H1 (cell line): ENCODE measurements around the gene ATF7IP2. TPM values are rescaled to one million over a fixed set of nuclear protein-coding genes. Genes with fewer than 3 reads are reported as not detected.

Source experiments
- CTCF ChIA-PET: fragments of 300-600 bp; sonication (Branson Sonifier 250); formaldehyde crosslinking; loops from one replicate; lab custom pipeline; 2021; ENCODE audit not compliant: partially characterized antibody; lab: Charles Lee
- POLR2A ChIA-PET: fragments of 300-600 bp; sonication (Branson Sonifier 250); formaldehyde crosslinking; loops from one replicate; lab custom pipeline; 2021; ENCODE audit warnings: inconsistent platforms; ENCODE audit not compliant: partially characterized antibody; lab: Charles Lee
- DNase-seq, 2 experiments: peaks; one replicate each; pipeline versions ENCODE4 v3.0.0 to v3.0.0-alpha.2; 2010 to 2022; ENCODE audit warnings: low spot score in 2 of 2, low read depth in 1 of 2, mixed read lengths in 1 of 2
- FAIRE-seq: peaks from 2 replicates; lab custom pipeline; 2011; peaks lifted over from hg19 to GRCh38; lab: Jason Lieb, UNC
- H2AFZ ChIP-seq: 2 replicates; pipeline ENCODE4 v1.8.1; 2012; ENCODE audit warnings: low read length, inconsistent platforms
- H2AK5ac ChIP-seq: 2 replicates; pipeline ENCODE4 v1.6.1; 2013; ENCODE audit warnings: low read depth, low read length
- H2BK120ac ChIP-seq: replicated peaks from 2 replicates; pipeline ENCODE3; 2013; ENCODE audit warnings: low read depth, low read length, inconsistent platforms
- H2BK12ac ChIP-seq: 2 replicates; pipeline ENCODE4 v1.6.1; 2013; ENCODE audit warnings: low read depth, low read length
- H2BK15ac ChIP-seq: 2 replicates; pipeline ENCODE4 v1.6.1; 2013; ENCODE audit warnings: low read length
- H2BK20ac ChIP-seq: 2 replicates; pipeline ENCODE4 v1.6.1; 2013; ENCODE audit warnings: low read length
- H2BK5ac ChIP-seq: 2 replicates; pipeline ENCODE4 v1.6.1; 2013; ENCODE audit warnings: low read depth, low read length
- H3K14ac ChIP-seq: 2 replicates; pipeline ENCODE4 v1.6.1; 2013; ENCODE audit warnings: inconsistent platforms; ENCODE audit not compliant: insufficient read length
- H3K18ac ChIP-seq: 2 replicates; pipeline ENCODE4 v1.6.1; 2013; ENCODE audit warnings: low read length; ENCODE audit errors: extremely low read depth
- H3K23ac ChIP-seq: 2 replicates; pipeline ENCODE4 v1.6.1; 2013; ENCODE audit warnings: inconsistent platforms; ENCODE audit not compliant: insufficient read length
- H3K23me2 ChIP-seq: 2 replicates; pipeline ENCODE4 v1.6.1; 2013; ENCODE audit warnings: low read depth, low read length
- H3K27ac ChIP-seq: 2 replicates; pipeline ENCODE4 v1.6.1; 2011; ENCODE audit warnings: low read depth, low read length, inconsistent platforms
- H3K27me3 ChIP-seq, 4 experiments: replicated peaks in 1 of 4; 1 replicate in 1 of 4; 2 replicates in 3 of 4; pipeline versions ENCODE4 v1.6.1 to v1.8.1; 2011 to 2013; ENCODE audit warnings: low read length in 3 of 4, mild to moderate bottlenecking in 3 of 4, inconsistent platforms in 2 of 4, mixed read lengths in 2 of 4, moderate library complexity in 1 of 4; ENCODE audit not compliant: control insufficient read depth in 3 of 4, insufficient read depth in 3 of 4; ENCODE audit errors: extremely low read depth in 1 of 4
- H3K36me3 ChIP-seq, 4 experiments: 2 replicates each; pipeline versions ENCODE4 v1.6.1 to v1.8.1; 2011 to 2013; ENCODE audit warnings: mild to moderate bottlenecking in 4 of 4, low read length in 3 of 4, moderate library complexity in 2 of 4, control low read depth in 1 of 4, inconsistent platforms in 1 of 4; ENCODE audit not compliant: insufficient read depth in 4 of 4, control insufficient read depth in 2 of 4
- H3K4ac ChIP-seq: replicated peaks from 2 replicates; pipeline ENCODE3; 2013; ENCODE audit warnings: low read length, low read depth, mixed read lengths, inconsistent platforms; ENCODE audit not compliant: insufficient read length
- H3K4me1 ChIP-seq, 4 experiments: replicated peaks in 1 of 4; 1 replicate in 1 of 4; 2 replicates in 3 of 4; pipeline versions ENCODE4 v1.6.1 to v1.8.1; 2011 to 2013; ENCODE audit warnings: low read length in 3 of 4, inconsistent platforms in 2 of 4, mixed read lengths in 1 of 4; ENCODE audit not compliant: insufficient read depth in 4 of 4, control insufficient read depth in 3 of 4
- H3K4me2 ChIP-seq, 2 experiments: 2 replicates each; pipeline versions ENCODE4 v1.6.1 to v1.8.1; 2011 to 2013; ENCODE audit warnings: low read depth in 2 of 2, low read length in 2 of 2, control low read depth in 1 of 2, inconsistent platforms in 1 of 2, mild to moderate bottlenecking in 1 of 2; ENCODE audit not compliant: insufficient read depth in 1 of 2
- H3K4me3 ChIP-seq, 4 experiments: fragments of 200-600, 300-600 bp in 1 of 4; sonication (generic), shearing (Covaris generic), sonication (Bioruptor Twin) in 1 of 4; 2 replicates each; pipeline versions ENCODE4 v1.5.1 to v1.8.1; 2011 to 2016; ENCODE audit warnings: low read length in 4 of 4, low read depth in 3 of 4, control low read depth in 2 of 4, inconsistent platforms in 2 of 4, mild to moderate bottlenecking in 2 of 4, mixed read lengths in 1 of 4, moderate library complexity in 1 of 4; ENCODE audit not compliant: insufficient read depth in 2 of 4; ENCODE audit errors: extremely low read depth in 1 of 4
- H3K56ac ChIP-seq: replicated peaks from 2 replicates; pipeline ENCODE3; 2013; ENCODE audit warnings: low read depth, mild to moderate bottlenecking, mixed read lengths, low read length, inconsistent platforms; ENCODE audit not compliant: insufficient read length
- H3K79me1 ChIP-seq: 2 replicates; pipeline ENCODE4 v1.6.1; 2013; ENCODE audit warnings: low read depth, low read length, control low read depth
- H3K79me2 ChIP-seq, 2 experiments: 2 replicates each; pipeline versions ENCODE4 v1.6.1 to v1.8.1; 2012 to 2013; ENCODE audit warnings: low read length in 2 of 2, mild to moderate bottlenecking in 2 of 2, inconsistent platforms in 1 of 2; ENCODE audit not compliant: insufficient read depth in 2 of 2, control insufficient read depth in 1 of 2
- H3K9ac ChIP-seq, 4 experiments: replicated peaks in 1 of 4; 1 replicate in 1 of 4; 2 replicates in 3 of 4; pipeline versions ENCODE4 v1.6.1 to v1.8.1; 2011 to 2013; ENCODE audit warnings: low read depth in 3 of 4, low read length in 3 of 4, control low read depth in 2 of 4, mild to moderate bottlenecking in 2 of 4, moderate library complexity in 2 of 4, inconsistent platforms in 1 of 4; ENCODE audit errors: extremely low read depth in 1 of 4
- H3K9me3 ChIP-seq, 2 experiments: 2 replicates each; pipeline versions ENCODE4 v1.6.1 to v1.8.1; 2012 to 2013; ENCODE audit warnings: mild to moderate bottlenecking in 2 of 2, moderate library complexity in 2 of 2, control low read depth in 1 of 2, inconsistent platforms in 1 of 2, low read depth in 1 of 2, low read length in 1 of 2, mixed read lengths in 1 of 2; ENCODE audit not compliant: insufficient read depth in 2 of 2
- H4K20me1 ChIP-seq, 2 experiments: replicated peaks in 1 of 2; 2 replicates each; pipeline versions ENCODE3 to v1.8.1; 2011 to 2013; ENCODE audit warnings: inconsistent platforms in 2 of 2, low read length in 2 of 2, mild to moderate bottlenecking in 1 of 2; ENCODE audit not compliant: insufficient read depth in 2 of 2, control insufficient read depth in 1 of 2
- H4K5ac ChIP-seq: 2 replicates; pipeline ENCODE4 v1.6.1; 2013; ENCODE audit warnings: low read length, low read depth, mixed read lengths, inconsistent platforms; ENCODE audit not compliant: insufficient read length
- H4K8ac ChIP-seq: 2 replicates; pipeline ENCODE4 v1.8.0; 2013; ENCODE audit warnings: mild to moderate bottlenecking, moderate library complexity, low read length, inconsistent platforms; ENCODE audit not compliant: insufficient read depth; ENCODE audit errors: extremely low read depth
- H4K91ac ChIP-seq: replicated peaks from 2 replicates; pipeline ENCODE3; 2013; ENCODE audit warnings: low read length, mixed read lengths, inconsistent platforms; ENCODE audit not compliant: insufficient read length
- CBX8 ChIP-seq: fragments of 300-800, 300-1000 bp; sonication (generic); IDR thresholded peaks from 2 replicates; pipeline ENCODE4 v1.7.1; 2016; ENCODE audit warnings: low read depth, low read length, borderline replicate concordance
- NANOG ChIP-seq: IDR thresholded peaks from 2 replicates; pipeline ENCODE4 v1.6.1; 2011; ENCODE audit warnings: low read length, low read depth, mild to moderate bottlenecking, inconsistent platforms; ENCODE audit not compliant: insufficient read depth, poor library complexity, severe bottlenecking
- POU5F1 ChIP-seq: IDR thresholded peaks from 2 replicates; pipeline ENCODE4 v1.6.1; 2011; ENCODE audit warnings: low read depth, mild to moderate bottlenecking, low read length, moderate library complexity
- TAF7 ChIP-seq: optimal IDR thresholded peaks from 2 replicates; pipeline ENCODE3; 2011; ENCODE audit warnings: low read depth, mild to moderate bottlenecking, inconsistent platforms, low read length, moderate library complexity, borderline replicate concordance
- TCF12 ChIP-seq: IDR thresholded peaks from 2 replicates; pipeline ENCODE4 v1.6.1; 2011; ENCODE audit warnings: low read depth, mild to moderate bottlenecking, low read length
- WGBS, 2 experiments: shearing (Covaris generic) in 1 of 2; methylation state at CpG; one replicate each; pipeline versions ENCODE4 v1.1.6 to v1.1.7; 2013 to 2015; ENCODE audit warnings: low lambda C conversion rate in 2 of 2, mixed read lengths in 2 of 2, inconsistent platforms in 1 of 2, low coverage in 1 of 2, missing lambda C conversion rate in 1 of 2; ENCODE audit not compliant: insufficient replicate concordance in 2 of 2, insufficient coverage in 1 of 2, insufficient read length in 1 of 2; ENCODE audit errors: extremely low coverage in 1 of 2, missing lambda C conversion rate in 1 of 2; 5-methylcytosine and 5-hydroxymethylcytosine counted together
- polyA plus RNA-seq, 7 experiments: library from polyadenylated mRNA; depleted of rRNA in 3 of 7; stranded (reverse) in 5 of 7; unstranded in 2 of 7; fragments of >200 nt in 5 of 7; fragments of 200-250 nt in 2 of 7; gene quantifications; 1 replicate in 5 of 7; 2 replicates in 1 of 7; 4 replicates in 1 of 7; pipeline versions ENCODE4 v1.2.1 to v1.2.3, GENCODE V29; 2011 to 2013; ENCODE audit warnings: missing spikeins in 2 of 7, mixed read lengths in 2 of 7
- total RNA-seq: library from RNA; stranded (reverse); fragmentation: NEBNext Ultra II Directional; extraction: Animal tissue kit (Norgen Biotek cat#: 25700); gene quantifications from 2 replicates; pipeline ENCODE4 v1.2.1, GENCODE V29; 2021

Gene ATF7IP2
- total and polyA plus RNA-seq, 2 of the 8 experiments (the other 6 are each of a cell fraction or from before 2014, with no cell fraction given), result 28.7 to 32.8 TPM

GRCh38 chr16:10447289-10447688 is 61.4 kb downstream of the ATF7IP2 start:
- WGBS, 2 experiments, result 98% methylated on average over 9 of the region's 9 CpGs; no CpG with 5 or more reads in 1 of the 2 experiments
- Histone ChIP-seq H4K20me1 (no peaks in the 10 kb centered on the region), H4K91ac (no peak overlapping the region), H3K23me2 (no peaks in the 10 kb centered on the region), H3K4me2 (no peak overlapping the region), H3K56ac (no peak overlapping the region), H2BK5ac (no peak overlapping the region), H3K4me1 (no peaks in the 10 kb centered on the region), H4K8ac (no peak overlapping the region), H2AK5ac (no peak overlapping the region), H2BK20ac (no peak overlapping the region), H2BK120ac (no peak overlapping the region), H2AFZ (no peak overlapping the region), H3K36me3 (peaks cover 0 to 33% (median 17%) of the 10 kb centered on the region in 4 experiments; a peak in 4 of 8 replicates), H3K4me3 (no peak overlapping the region), H2BK15ac (no peak overlapping the region), H3K4ac (no peak overlapping the region), H3K27ac (no peak overlapping the region), H3K14ac (no peak overlapping the region), H2BK12ac (no peak overlapping the region), H3K9ac (no peak overlapping the region), H3K27me3 (no peaks in the 10 kb centered on the region), H3K9me3 (no peaks in the 10 kb centered on the region), H3K79me1 (no peaks in the 10 kb centered on the region), H3K18ac (no peak overlapping the region), H4K5ac (no peak overlapping the region), H3K23ac (no peak overlapping the region), H3K79me2 (no peaks in the 10 kb centered on the region)
- ChIA-PET POLR2A (no interaction called here), CTCF (no interaction called here)
- DNase-seq (no peak), FAIRE-seq (no peak)
- TF ChIP-seq POU5F1 (no peak), CBX8 (no peak), TCF12 (no peak), TAF7 (no peak), NANOG (no peak)
